T-cell (primary cell): ENCODE results near the gene KLF1. TPM values are rescaled to one million over a fixed set of nuclear protein-coding genes. Genes with fewer than 3 reads are reported as not detected.

Experiments
- ATAC-seq, 4 experiments: fragments of 200-7000 bp in 3 of 4; fragments of 150-1000 bp in 1 of 4; cut with Tn5 transposase; replicated peaks in 1 of 4; 1 replicate in 3 of 4; 2 replicates in 1 of 4; pipeline ENCODE4 v1.10.0; 2021; ENCODE audit warnings: moderate library complexity in 3 of 4, mild to moderate bottlenecking in 2 of 4, moderate number of reproducible peaks in 1 of 4
- CTCF ChIA-PET, 2 donors: fragments of 300-600 bp; sonication (Branson Sonifier 250); formaldehyde crosslinking; loops; one replicate each; lab custom pipeline; 2022; ENCODE audit warnings: antibody characterized with exemption in 2 of 2; lab: Charles Lee
- POLR2A ChIA-PET, 2 donors: fragments of 300-600 bp; sonication (Branson Sonifier 250); formaldehyde crosslinking; loops; one replicate each; lab custom pipeline; 2022; ENCODE audit warnings: antibody characterized with exemption in 2 of 2; lab: Charles Lee
- DNase-seq, 35 experiments: peaks; one replicate each; pipeline versions ENCODE4 v3.0.0 to v3.0.0-alpha.2; 2013 to 2023
- H3K27ac ChIP-seq: one replicate; pipeline ENCODE4 v1.5.1; 2013; ENCODE audit warnings: low read length
- H3K27me3 ChIP-seq, 2 experiments: replicated peaks in 1 of 2; 1 replicate in 1 of 2; 2 replicates in 1 of 2; pipeline versions ENCODE4 v1.6.1 to v1.7.0; 2013; ENCODE audit warnings: low read length in 1 of 2, mixed read lengths in 1 of 2; ENCODE audit not compliant: control insufficient read depth in 2 of 2, insufficient read depth in 2 of 2; ENCODE audit errors: extremely low read depth in 1 of 2
- H3K36me3 ChIP-seq, 2 donors: 1 replicate in 1 of 2; 2 replicates in 1 of 2; pipeline versions ENCODE4 v1.6.1 to v1.7.0; 2013; ENCODE audit warnings: low read length in 1 of 2; ENCODE audit not compliant: control insufficient read depth in 2 of 2, insufficient read depth in 1 of 2; ENCODE audit errors: extremely low read depth in 1 of 2
- H3K4me1 ChIP-seq, 2 experiments: 1 replicate in 1 of 2; 2 replicates in 1 of 2; pipeline versions ENCODE4 v1.6.1 to v1.7.0; 2013; ENCODE audit warnings: low read length in 2 of 2, mixed read lengths in 1 of 2; ENCODE audit not compliant: insufficient read depth in 2 of 2, control insufficient read depth in 1 of 2; ENCODE audit errors: extremely low read depth in 1 of 2
- H3K4me3 ChIP-seq, 2 donors: 1 replicate in 1 of 2; 2 replicates in 1 of 2; pipeline versions ENCODE4 v1.5.1 to v1.7.0; 2013; ENCODE audit warnings: mild to moderate bottlenecking in 2 of 2, low read length in 1 of 2, moderate library complexity in 1 of 2; ENCODE audit not compliant: control insufficient read depth in 1 of 2; ENCODE audit errors: extremely low read depth in 1 of 2
- H3K9me3 ChIP-seq: 2 replicates; pipeline ENCODE4 v1.7.0; 2013
- H3K27ac Mint-ChIP-seq, 2 donors: one replicate each; pipeline ENCODE4 v1.8.0; 2020 to 2021; ENCODE audit warnings: mild to moderate bottlenecking in 2 of 2, mixed read lengths in 2 of 2
- H3K27me3 Mint-ChIP-seq, 2 donors: one replicate each; pipeline ENCODE4 v1.8.0; 2021 to 2022; ENCODE audit warnings: mixed read lengths in 2 of 2
- H3K36me3 Mint-ChIP-seq: one replicate; pipeline ENCODE4 v1.8.0; 2021; ENCODE audit warnings: mixed read lengths
- H3K4me1 Mint-ChIP-seq, 3 donors: one replicate each; pipeline ENCODE4 v1.8.0; 2020 to 2022; ENCODE audit warnings: mixed read lengths in 3 of 3, mild to moderate bottlenecking in 1 of 3
- H3K4me3 Mint-ChIP-seq, 3 donors: one replicate each; pipeline ENCODE4 v1.8.0; 2020 to 2022; ENCODE audit warnings: mild to moderate bottlenecking in 3 of 3, mixed read lengths in 3 of 3, moderate library complexity in 3 of 3
- H3K9me3 Mint-ChIP-seq, 3 donors: one replicate each; pipeline ENCODE4 v1.8.0; 2020 to 2022; ENCODE audit warnings: mixed read lengths in 3 of 3
- WGBS: methylation state at CpG from one replicate; pipeline ENCODE4 v1.1.5; 2013; ENCODE audit warnings: missing lambda C conversion rate; ENCODE audit not compliant: insufficient coverage; 5-methylcytosine and 5-hydroxymethylcytosine counted together
- total RNA-seq, 35 experiments: library from RNA in 6 of 35; stranded (reverse) in 6 of 35; fragments of 120-200 nt in 1 of 35; gene quantifications; one replicate each; pipeline versions ENCODE4 v1.2.1 to v1.2.4 and lab custom pipeline; 2013 to 2026

Gene KLF1
- total RNA-seq, 5 donors from 2014 or later (not counting 1 experiment from before 2014, with no cell fraction given): 0.36 to 0.67 (median 0.38) TPM; not detected in 2

- H3K27ac Mint-ChIP-seq: peak overlapping the region in 1 of 2 donors; percentile 52
These were observed 13.8 kb downstream of the KLF1 start for GRCh38 chr19:12872941-12873890.

DNA sequence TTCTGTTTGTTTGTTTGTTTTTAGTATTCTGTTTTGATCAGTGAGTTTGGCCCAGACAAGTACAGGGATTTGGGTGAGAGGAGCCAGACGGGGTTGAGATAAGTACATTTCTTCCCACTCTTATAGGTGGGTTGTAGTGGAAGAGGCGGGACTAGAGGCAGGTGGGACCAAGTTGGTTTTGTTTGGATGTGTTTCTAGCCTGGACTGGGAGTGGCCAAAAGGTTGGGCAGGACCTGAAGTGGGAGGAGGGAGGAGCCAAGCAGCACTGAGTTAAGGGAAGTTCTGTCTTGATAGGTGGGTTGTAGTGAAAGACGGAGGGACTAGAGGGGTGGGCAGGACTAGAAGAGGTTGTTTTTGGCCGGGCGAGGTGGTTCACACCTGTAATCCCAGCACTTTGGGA lies 14.7 kb downstream of the KLF1 start:
- H3K4me3 ChIP-seq: no peak overlapping the region
- 83% methylated on average over 1 of the region's 5 CpGs for WGBS
- H3K27me3 Mint-ChIP-seq: peaks cover 0 to under 1% of the 10 kb centered on the region in 2 donors
- peaks cover 26% of the 10 kb centered on the region for H3K36me3 Mint-ChIP-seq
- H3K27me3 ChIP-seq: peaks cover 0 to 15% of the 10 kb centered on the region in 2 experiments
- ATAC-seq: no peak
- peaks cover 3 to 22% of the 10 kb centered on the region in 2 donors for H3K36me3 ChIP-seq
- peaks cover under 1 to 10% (median 1%) of the 10 kb centered on the region in 3 donors for H3K4me1 Mint-ChIP-seq
- no peak for DNase-seq
- POLR2A ChIA-PET: interaction anchor here (0.5 to 0.6 kb wide), 2 partner anchors 112 to 140 kb away, joined by 4 to 7 read pairs; no protein-coding TSS in a partner anchor
- H3K4me3 Mint-ChIP-seq: peak overlapping the region in 1 of 3 donors; percentile 18
- H3K9me3 Mint-ChIP-seq: peaks cover 0 to 4% (median 0%) of the 10 kb centered on the region in 3 donors
- H3K4me1 ChIP-seq: peaks cover 3 to 11% of the 10 kb centered on the region in 2 experiments
- no peaks in the 10 kb centered on the region for H3K9me3 ChIP-seq
- CTCF ChIA-PET: interaction anchor here (0.6 to 1.1 kb wide), 2 partner anchors 7 to 13 kb away, joined by 3 to 12 read pairs; no protein-coding TSS in a partner anchor
- H3K27ac ChIP-seq: no peak overlapping the region
- H3K27ac Mint-ChIP-seq: peak overlapping the region in 1 of 2 donors; percentile 22

More at GRCh38 chr19:12872941-12873890, 13.8 kb downstream of the KLF1 start:
- POLR2A ChIA-PET: interaction anchor here in 1 of 2 donors (0.7 kb wide), 2 partner anchors 9 to 26 kb away, joined by 5 to 8 read pairs; no protein-coding TSS in a partner anchor
- Histone ChIP-seq H3K36me3 (peaks cover 6 to 30% of the 10 kb centered on the region in 2 donors), H3K4me3 (peak overlapping the region; percentile 24 to 54), H3K9me3 (no peaks in the 10 kb centered on the region), H3K4me1 (peaks cover 0 to 5% of the 10 kb centered on the region in 2 experiments), H3K27ac (no peak overlapping the region), H3K27me3 (peaks cover 0 to 6% of the 10 kb centered on the region in 2 experiments)
- peak overlapping the region; percentile 28 to 64 (median 33) for H3K4me3 Mint-ChIP-seq
- CTCF ChIA-PET: interaction anchor here (0.6 to 1.1 kb wide), 7 partner anchors 10 to 729 kb away, joined by 3 to 12 read pairs (median 3); no protein-coding TSS in a partner anchor
- peak; percentile 45 to 78 (median 68) for ATAC-seq
- H3K27me3 Mint-ChIP-seq: no peaks in the 10 kb centered on the region
- peaks cover 30% of the 10 kb centered on the region for H3K36me3 Mint-ChIP-seq
- H3K9me3 Mint-ChIP-seq: peaks cover 0 to 4% (median 0%) of the 10 kb centered on the region in 3 donors
- WGBS: 86% methylated on average over 70 of the region's 70 CpGs
- DNase-seq: peak; percentile 25 to 82 (median 62)
- peaks cover 0 to 7% (median 0%) of the 10 kb centered on the region in 3 donors for H3K4me1 Mint-ChIP-seq

GRCh38 chr19:12871681-12872080 lies 15.3 kb downstream of the KLF1 start:
- ChIA-PET POLR2A (interaction anchor here in 1 of 2 donors (0.6 kb wide), 1 partner anchor 112 kb away, joined by 7 read pairs; no protein-coding TSS in a partner anchor), CTCF (no interaction called here)

DNA sequence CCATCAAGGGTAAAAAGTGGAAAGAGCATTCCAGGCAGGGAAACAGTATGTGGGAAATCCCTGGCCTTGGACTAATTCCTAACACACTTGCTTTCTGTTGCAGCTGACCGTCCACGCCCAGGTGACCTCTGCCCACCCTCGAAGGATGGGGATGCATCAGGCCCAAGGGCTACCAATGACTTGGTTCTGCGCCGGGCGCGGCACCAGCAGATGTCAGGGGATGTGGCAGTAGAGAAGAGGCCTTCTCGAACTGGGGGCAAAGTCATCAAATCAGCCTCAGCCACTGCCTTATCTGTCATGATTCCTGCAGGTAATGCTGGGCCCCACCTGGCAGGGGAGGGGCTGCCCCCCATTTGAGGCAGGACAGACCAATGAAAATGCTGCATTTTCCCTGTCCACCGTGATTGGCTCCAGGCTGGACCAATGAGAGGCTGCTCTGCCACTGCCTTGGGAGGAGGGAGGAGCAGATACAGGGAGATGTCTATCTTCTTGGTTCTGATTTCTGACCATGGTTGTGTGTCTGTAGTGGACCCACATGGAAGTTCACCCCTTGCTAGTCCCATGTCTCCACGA lies 18.4 kb downstream of the KLF1 start:
- no peak overlapping the region for H3K4me3 ChIP-seq
- no peak overlapping the region for H3K27ac Mint-ChIP-seq
- ChIA-PET POLR2A (no interaction called here), CTCF (interaction anchor here in 1 of 2 donors (1.1 kb wide), 1 partner anchor 21 kb away, joined by 4 read pairs; no protein-coding TSS in a partner anchor)
- no peaks in the 10 kb centered on the region for H3K9me3 ChIP-seq
- H3K27ac ChIP-seq: no peak overlapping the region
- H3K4me3 Mint-ChIP-seq: peak overlapping the region in 2 of 3 donors; percentile 56 to 85
- H3K9me3 Mint-ChIP-seq: peaks cover 0 to 4% (median 0%) of the 10 kb centered on the region in 3 donors
- H3K27me3 Mint-ChIP-seq: peaks cover 0 to 11% of the 10 kb centered on the region in 2 donors
- H3K4me1 Mint-ChIP-seq: peaks cover 10 to 15% (median 13%) of the 10 kb centered on the region in 3 donors
- DNase-seq (no peak), ATAC-seq (no peak)
- H3K27me3 ChIP-seq: peaks cover 0 to 38% of the 10 kb centered on the region in 2 experiments
- peaks cover 5 to 15% of the 10 kb centered on the region in 2 experiments for H3K4me1 ChIP-seq
- peaks cover 0 to under 1% of the 10 kb centered on the region in 2 donors for H3K36me3 ChIP-seq
- 93% methylated on average over 9 of the region's 10 CpGs for WGBS
- H3K36me3 Mint-ChIP-seq: peaks cover 13% of the 10 kb centered on the region

More at GRCh38 chr19:12871681-12872080, 15.3 kb downstream of the KLF1 start:
- Mint-ChIP-seq H3K27me3 (peaks cover 0 to 4% of the 10 kb centered on the region in 2 donors), H3K4me3 (no peak overlapping the region), H3K4me1 (peaks cover 5 to 13% (median 7%) of the 10 kb centered on the region in 3 donors), H3K27ac (peak overlapping the region in 1 of 2 donors; percentile 22), H3K9me3 (peaks cover 0 to 4% (median 0%) of the 10 kb centered on the region in 3 donors), H3K36me3 (peaks cover 22% of the 10 kb centered on the region)
- WGBS: 100% methylated on average over 1 of the region's 3 CpGs
- peaks cover 5 to 16% of the 10 kb centered on the region in 2 experiments for H3K4me1 ChIP-seq
- ATAC-seq (no peak), DNase-seq (no peak)
- no peak overlapping the region for H3K4me3 ChIP-seq
- H3K9me3 ChIP-seq: no peaks in the 10 kb centered on the region
- peaks cover 3 to 16% of the 10 kb centered on the region in 2 donors for H3K36me3 ChIP-seq
- peaks cover 0 to 19% of the 10 kb centered on the region in 2 experiments for H3K27me3 ChIP-seq
- no peak overlapping the region for H3K27ac ChIP-seq

- 11% methylated on average over 34 of the region's 51 CpGs for WGBS
- ATAC-seq: peak; percentile 70 to 86 (median 82)
These were observed 19.6 kb downstream of the KLF1 start for GRCh38 chr19:12867120-12868099.

More at GRCh38 chr19:12867120-12868099, 19.6 kb downstream of the KLF1 start:
- H3K36me3 ChIP-seq: no peaks in the 10 kb centered on the region
- POLR2A ChIA-PET: no interaction called here
- H3K9me3 ChIP-seq: no peaks in the 10 kb centered on the region
- peak in 33 of 35 experiments; percentile 30 to 80 (median 53) for DNase-seq
- CTCF ChIA-PET: interaction anchor here in 1 of 2 donors (0.6 kb wide), 1 partner anchor 263 kb away, joined by 3 read pairs; no protein-coding TSS in a partner anchor
- H3K4me3 ChIP-seq: peak overlapping the region; percentile 51 to 69
- Mint-ChIP-seq H3K9me3 (no peaks in the 10 kb centered on the region), H3K27me3 (peaks cover 0 to 11% of the 10 kb centered on the region in 2 donors), H3K4me3 (peak overlapping the region; percentile 63 to 85 (median 72)), H3K4me1 (peaks cover 10 to 13% (median 10%) of the 10 kb centered on the region in 3 donors), H3K36me3 (peaks cover 7% of the 10 kb centered on the region), H3K27ac (peak overlapping the region in 1 of 2 donors; percentile 81)
- H3K27me3 ChIP-seq: peaks cover 0 to 38% of the 10 kb centered on the region in 2 experiments
- no peak overlapping the region for H3K27ac ChIP-seq
- peaks cover 5 to 12% of the 10 kb centered on the region in 2 experiments for H3K4me1 ChIP-seq
